HepG2 (cell line): Measurements from ENCODE around the gene CSNK2A1.

Experiments
- CBX5 ChIP-seq: sonication (generic); formaldehyde crosslinking; IDR thresholded peaks from 2 replicates; pipeline ENCODE4 v1.4.0; 2020; ENCODE audit warnings: missing genetic modification reagents, borderline replicate concordance
- EP300 ChIP-seq, 3 experiments: sonication (generic) in 1 of 3; formaldehyde crosslinking in 1 of 3; IDR thresholded peaks; 2 replicates each; pipeline versions ENCODE4 v1.5.1 to v1.6.1; 2011 to 2020; ENCODE audit warnings: low read depth in 2 of 3, low read length in 2 of 3, borderline replicate concordance in 1 of 3, improper control_type of control experiment in 1 of 3, mild to moderate bottlenecking in 1 of 3, missing genetic modification reagents in 1 of 3, moderate library complexity in 1 of 3
- SP1 ChIP-seq, 2 experiments: fragments of 450-650 bp in 1 of 2; sonication (generic) in 1 of 2; formaldehyde crosslinking in 1 of 2; IDR thresholded peaks; 2 replicates each; pipeline versions ENCODE4 v1.4.0 to v1.6.1; 2016 to 2020; ENCODE audit warnings: missing genetic modification reagents in 1 of 2
- ZNF530 ChIP-seq: sonication (generic); formaldehyde crosslinking; IDR thresholded peaks from 2 replicates; pipeline ENCODE4 v1.5.0; 2020; ENCODE audit warnings: low read depth, mild to moderate bottlenecking, missing genetic modification reagents
- TF ChIP-seq, protein P1 (sequence below): sonication (generic); formaldehyde crosslinking; IDR thresholded peaks from 2 replicates; pipeline ENCODE4 v1.9.0; 2021; ENCODE audit warnings: missing genetic modification reagents, mild to moderate bottlenecking, borderline replicate concordance
- TF ChIP-seq, protein P2 (sequence below): sonication (generic); formaldehyde crosslinking; IDR thresholded peaks from 2 replicates; pipeline ENCODE4 v1.8.0; 2022; ENCODE audit warnings: missing genetic modification reagents, mild to moderate bottlenecking, moderate library complexity, borderline replicate concordance

DNA sequence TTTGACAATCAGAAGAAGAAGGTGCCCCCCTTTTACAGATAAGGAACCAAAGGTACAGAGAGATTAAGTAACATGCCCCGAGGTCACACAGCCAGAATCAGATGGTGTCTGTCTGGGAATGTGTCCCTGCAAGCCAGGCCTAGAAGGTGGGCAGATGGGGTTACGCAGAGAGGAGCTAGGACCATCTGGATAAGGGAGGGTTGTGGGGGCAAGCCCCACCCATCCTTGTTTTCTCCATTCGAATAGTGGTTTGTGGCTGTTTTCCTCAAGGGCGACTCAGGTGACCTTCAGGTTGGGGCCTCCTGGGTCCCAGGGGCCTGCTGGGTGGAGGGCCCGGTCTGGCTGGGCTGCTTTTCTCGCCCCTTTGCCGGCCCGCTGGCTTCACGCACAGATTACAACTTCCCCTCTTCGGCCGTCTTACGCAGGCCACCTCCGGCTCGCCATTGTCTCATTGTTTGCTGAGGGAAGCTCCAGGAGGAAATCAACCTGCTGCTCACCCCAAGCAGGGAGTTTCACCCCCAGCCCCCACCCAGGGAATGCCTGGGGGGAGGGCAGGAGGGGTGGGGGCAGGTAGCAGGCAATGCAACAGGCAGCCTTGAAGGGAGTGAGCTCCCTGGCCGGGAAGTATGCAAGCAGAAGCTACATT is 30.8 kb upstream of the CSNK2A1 start:
- TF ChIP-seq EP300 (IDR thresholded peaks at IDR 0.05; ENCODE audit: low read depth in 2 of 2, low read length in 2 of 2) (no peak), EP300 (CRISPR knock-in tag; IDR thresholded peaks at IDR 0.05; ENCODE audit: borderline replicate concordance) (no peak), CBX5 (no peak), ZNF530 (CRISPR knock-in tag) (no peak), SP1 (IDR thresholded peaks at IDR 0.05) (no peak), SP1 (CRISPR knock-in tag; IDR thresholded peaks at IDR 0.05) (no peak)
- TF ChIP-seq, protein P1, sequence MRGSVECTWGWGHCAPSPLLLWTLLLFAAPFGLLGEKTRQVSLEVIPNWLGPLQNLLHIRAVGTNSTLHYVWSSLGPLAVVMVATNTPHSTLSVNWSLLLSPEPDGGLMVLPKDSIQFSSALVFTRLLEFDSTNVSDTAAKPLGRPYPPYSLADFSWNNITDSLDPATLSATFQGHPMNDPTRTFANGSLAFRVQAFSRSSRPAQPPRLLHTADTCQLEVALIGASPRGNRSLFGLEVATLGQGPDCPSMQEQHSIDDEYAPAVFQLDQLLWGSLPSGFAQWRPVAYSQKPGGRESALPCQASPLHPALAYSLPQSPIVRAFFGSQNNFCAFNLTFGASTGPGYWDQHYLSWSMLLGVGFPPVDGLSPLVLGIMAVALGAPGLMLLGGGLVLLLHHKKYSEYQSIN (CRISPR knock-in tag): no peak
- TF ChIP-seq, protein P2, sequence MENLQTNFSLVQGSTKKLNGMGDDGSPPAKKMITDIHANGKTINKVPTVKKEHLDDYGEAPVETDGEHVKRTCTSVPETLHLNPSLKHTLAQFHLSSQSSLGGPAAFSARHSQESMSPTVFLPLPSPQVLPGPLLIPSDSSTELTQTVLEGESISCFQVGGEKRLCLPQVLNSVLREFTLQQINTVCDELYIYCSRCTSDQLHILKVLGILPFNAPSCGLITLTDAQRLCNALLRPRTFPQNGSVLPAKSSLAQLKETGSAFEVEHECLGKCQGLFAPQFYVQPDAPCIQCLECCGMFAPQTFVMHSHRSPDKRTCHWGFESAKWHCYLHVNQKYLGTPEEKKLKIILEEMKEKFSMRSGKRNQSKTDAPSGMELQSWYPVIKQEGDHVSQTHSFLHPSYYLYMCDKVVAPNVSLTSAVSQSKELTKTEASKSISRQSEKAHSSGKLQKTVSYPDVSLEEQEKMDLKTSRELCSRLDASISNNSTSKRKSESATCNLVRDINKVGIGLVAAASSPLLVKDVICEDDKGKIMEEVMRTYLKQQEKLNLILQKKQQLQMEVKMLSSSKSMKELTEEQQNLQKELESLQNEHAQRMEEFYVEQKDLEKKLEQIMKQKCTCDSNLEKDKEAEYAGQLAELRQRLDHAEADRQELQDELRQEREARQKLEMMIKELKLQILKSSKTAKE (CRISPR knock-in tag): no peak
